HL-60 (cell line): ENCODE results near the gene MBNL1.

ENCODE experiments used
- GABPA ChIP-seq: IDR thresholded peaks from 2 replicates; pipeline ENCODE4 v1.6.1; 2012; ENCODE audit warnings: low read depth
- POLR2AphosphoS5 ChIP-seq: IDR thresholded peaks from 2 replicates; pipeline ENCODE4 v1.6.1; 2012; ENCODE audit warnings: low read depth
- SPI1 ChIP-seq: IDR thresholded peaks from 2 replicates; pipeline ENCODE4 v1.6.1; 2012; ENCODE audit warnings: low read depth, mild to moderate bottlenecking, borderline replicate concordance
- TF ChIP-seq, protein P1 (sequence below): IDR thresholded peaks from one replicate; pipeline ENCODE4 v1.5.1; 2011; ENCODE audit warnings: low read length, control low read depth, inconsistent platforms; ENCODE audit not compliant: insufficient read depth
- TF ChIP-seq, protein P2 (sequence below): IDR thresholded peaks from 2 replicates; pipeline ENCODE4 v1.6.1; 2012; ENCODE audit warnings: low read depth; ENCODE audit not compliant: insufficient replicate concordance

DNA sequence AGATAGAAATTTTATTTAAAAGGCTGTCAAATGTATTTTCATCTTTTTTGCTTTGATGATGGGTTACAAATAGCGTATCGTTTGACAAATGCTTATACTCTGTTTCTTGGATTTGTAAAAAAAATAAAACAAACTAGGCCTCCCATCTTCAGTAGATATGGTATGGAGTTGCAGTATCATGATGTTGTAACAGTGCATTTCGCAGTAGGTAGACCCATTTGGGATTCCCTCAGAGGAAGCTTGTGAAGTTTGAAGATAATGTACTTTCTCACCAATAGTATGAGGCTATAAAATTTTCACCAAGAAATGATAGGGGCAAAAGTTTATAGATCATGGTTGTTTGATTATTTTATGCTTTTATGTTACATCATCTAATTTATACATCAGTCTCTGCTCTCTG lies 10.8 kb downstream of the MBNL1 start:
- TF ChIP-seq, protein P1, sequence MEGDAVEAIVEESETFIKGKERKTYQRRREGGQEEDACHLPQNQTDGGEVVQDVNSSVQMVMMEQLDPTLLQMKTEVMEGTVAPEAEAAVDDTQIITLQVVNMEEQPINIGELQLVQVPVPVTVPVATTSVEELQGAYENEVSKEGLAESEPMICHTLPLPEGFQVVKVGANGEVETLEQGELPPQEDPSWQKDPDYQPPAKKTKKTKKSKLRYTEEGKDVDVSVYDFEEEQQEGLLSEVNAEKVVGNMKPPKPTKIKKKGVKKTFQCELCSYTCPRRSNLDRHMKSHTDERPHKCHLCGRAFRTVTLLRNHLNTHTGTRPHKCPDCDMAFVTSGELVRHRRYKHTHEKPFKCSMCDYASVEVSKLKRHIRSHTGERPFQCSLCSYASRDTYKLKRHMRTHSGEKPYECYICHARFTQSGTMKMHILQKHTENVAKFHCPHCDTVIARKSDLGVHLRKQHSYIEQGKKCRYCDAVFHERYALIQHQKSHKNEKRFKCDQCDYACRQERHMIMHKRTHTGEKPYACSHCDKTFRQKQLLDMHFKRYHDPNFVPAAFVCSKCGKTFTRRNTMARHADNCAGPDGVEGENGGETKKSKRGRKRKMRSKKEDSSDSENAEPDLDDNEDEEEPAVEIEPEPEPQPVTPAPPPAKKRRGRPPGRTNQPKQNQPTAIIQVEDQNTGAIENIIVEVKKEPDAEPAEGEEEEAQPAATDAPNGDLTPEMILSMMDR = no peak
- TF ChIP-seq, protein P2, sequence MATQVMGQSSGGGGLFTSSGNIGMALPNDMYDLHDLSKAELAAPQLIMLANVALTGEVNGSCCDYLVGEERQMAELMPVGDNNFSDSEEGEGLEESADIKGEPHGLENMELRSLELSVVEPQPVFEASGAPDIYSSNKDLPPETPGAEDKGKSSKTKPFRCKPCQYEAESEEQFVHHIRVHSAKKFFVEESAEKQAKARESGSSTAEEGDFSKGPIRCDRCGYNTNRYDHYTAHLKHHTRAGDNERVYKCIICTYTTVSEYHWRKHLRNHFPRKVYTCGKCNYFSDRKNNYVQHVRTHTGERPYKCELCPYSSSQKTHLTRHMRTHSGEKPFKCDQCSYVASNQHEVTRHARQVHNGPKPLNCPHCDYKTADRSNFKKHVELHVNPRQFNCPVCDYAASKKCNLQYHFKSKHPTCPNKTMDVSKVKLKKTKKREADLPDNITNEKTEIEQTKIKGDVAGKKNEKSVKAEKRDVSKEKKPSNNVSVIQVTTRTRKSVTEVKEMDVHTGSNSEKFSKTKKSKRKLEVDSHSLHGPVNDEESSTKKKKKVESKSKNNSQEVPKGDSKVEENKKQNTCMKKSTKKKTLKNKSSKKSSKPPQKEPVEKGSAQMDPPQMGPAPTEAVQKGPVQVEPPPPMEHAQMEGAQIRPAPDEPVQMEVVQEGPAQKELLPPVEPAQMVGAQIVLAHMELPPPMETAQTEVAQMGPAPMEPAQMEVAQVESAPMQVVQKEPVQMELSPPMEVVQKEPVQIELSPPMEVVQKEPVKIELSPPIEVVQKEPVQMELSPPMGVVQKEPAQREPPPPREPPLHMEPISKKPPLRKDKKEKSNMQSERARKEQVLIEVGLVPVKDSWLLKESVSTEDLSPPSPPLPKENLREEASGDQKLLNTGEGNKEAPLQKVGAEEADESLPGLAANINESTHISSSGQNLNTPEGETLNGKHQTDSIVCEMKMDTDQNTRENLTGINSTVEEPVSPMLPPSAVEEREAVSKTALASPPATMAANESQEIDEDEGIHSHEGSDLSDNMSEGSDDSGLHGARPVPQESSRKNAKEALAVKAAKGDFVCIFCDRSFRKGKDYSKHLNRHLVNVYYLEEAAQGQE = no peak
- no peak for TF ChIP-seq POLR2AphosphoS5
- TF ChIP-seq GABPA = no peak
- TF ChIP-seq SPI1 = no peak
